ENCODE measurements around the gene DVL2. TPM values are rescaled to one million over a fixed set of nuclear protein-coding genes. Genes with fewer than 3 reads are reported as not detected.

DVL2 gene
- total RNA-seq, 1 experiment from 2014 or later = 82.9 TPM

DNA sequence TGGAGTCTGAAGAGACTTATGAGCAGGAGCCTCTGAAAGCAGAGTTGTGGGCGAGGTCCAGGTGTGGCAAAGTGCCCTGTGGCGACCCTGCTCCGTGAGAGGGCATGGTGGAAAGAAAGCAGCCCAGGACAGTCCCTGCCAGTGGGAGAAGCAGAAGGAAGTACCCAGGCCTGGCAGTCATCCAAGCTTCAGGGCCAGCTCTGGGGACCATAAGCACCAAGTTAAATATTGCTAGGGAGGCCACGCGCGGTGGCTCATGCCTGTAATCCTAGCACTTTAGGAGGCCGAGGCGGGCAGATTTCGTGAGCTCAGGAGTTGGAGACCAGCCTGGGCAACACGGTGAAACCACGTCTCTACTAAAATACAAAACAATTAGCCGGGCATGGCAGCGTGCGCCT lies 50.2 kb downstream of the DVL2 start:
- H2BK12ac ChIP-seq (ENCODE audit: insufficient read length, low read depth, low read length) = no peak overlapping the region

More for the DNA sequence above, 50.2 kb downstream of the DVL2 start:
- Histone ChIP-seq H4K5ac (ENCODE audit: insufficient read length, low read depth, low read length) (no peak overlapping the region), H2AFZ (ENCODE audit: low read length) (no peak overlapping the region), H2AK5ac (ENCODE audit: insufficient read length, low read length) (no peak overlapping the region), H4K91ac (ENCODE audit: insufficient read length, low read depth, low read length) (no peak overlapping the region), H2BK5ac (ENCODE audit: insufficient read length, low read length) (no peak overlapping the region), H3K14ac (ENCODE audit: insufficient read depth, low read length) (no peak overlapping the region), H3K4me2 (ENCODE audit: insufficient read depth, insufficient read length, low read length) (no peak overlapping the region), H4K20me1 (ENCODE audit: control insufficient read depth, insufficient read depth, insufficient read length) (no peaks in the 10 kb centered on the region), H3K27ac (ENCODE audit: insufficient read length, low read depth, low read length) (no peak overlapping the region), H3K23me2 (ENCODE audit: insufficient read length, low read depth, low read length, poor library complexity, severe bottlenecking) (no peaks in the 10 kb centered on the region), H3K79me2 (ENCODE audit: insufficient read depth, low read length) (no peaks in the 10 kb centered on the region), H3K23ac (ENCODE audit: insufficient read length, low read depth, low read length) (no peak overlapping the region), H3K9ac (ENCODE audit: extremely low read depth, insufficient read length, low read length) (no peak overlapping the region), H2BK120ac (ENCODE audit: low read depth, low read length, poor library complexity, severe bottlenecking) (no peak overlapping the region), H3K18ac (ENCODE audit: insufficient read length, low read depth, low read length) (no peak overlapping the region), H2BK15ac (ENCODE audit: low read depth, low read length) (no peak overlapping the region), H3T11ph (ENCODE audit: low read length) (no peak overlapping the region), H4K8ac (replicated peaks; ENCODE audit: insufficient read length, low read depth, low read length) (no peak overlapping the region), H3K4ac (ENCODE audit: low read depth, low read length) (no peak overlapping the region), H2BK20ac (ENCODE audit: low read depth, low read length, poor library complexity, severe bottlenecking) (no peak overlapping the region), H3K4me1 (ENCODE audit: insufficient read depth, low read length) (no peaks in the 10 kb centered on the region), H3K56ac (ENCODE audit: insufficient read length, low read depth, low read length) (no peak overlapping the region), H3K79me1 (ENCODE audit: insufficient read depth, low read depth, low read length, poor library complexity, severe bottlenecking) (no peaks in the 10 kb centered on the region), H3K27me3 (ENCODE audit: insufficient read depth, low read length) (no peaks in the 10 kb centered on the region), H3K9me3 (ENCODE audit: control insufficient read depth, low read depth, low read length) (no peaks in the 10 kb centered on the region)
- Mint-ChIP-seq H3K9me3 (no peaks in the 10 kb centered on the region), H3K4me1 (0 out of 4 replicates have a peak, but pooled peaks cover 0 to 4% of the 10 kb centered on the region in 2 experiments), H3K27me3 (ENCODE audit: low read depth) (peaks cover 10% of the 10 kb centered on the region), H3K36me3 (ENCODE audit: insufficient read depth in 1 of 3, low read depth in 3 of 3) (peaks cover 0 to 5% (median 3%) of the 10 kb centered on the region in 3 experiments; a peak in 2 of 7 replicates), H3K4me3 (no peak overlapping the region), H3K27ac (no peak overlapping the region; a peak in 2 of 7 replicates)
- no CpG with 5 or more reads among the region's 14 CpGs for WGBS (ENCODE audit: extremely low coverage, insufficient read length, low lambda C conversion rate)
- DNase-seq = no peak
- TF ChIP-seq, protein P1, sequence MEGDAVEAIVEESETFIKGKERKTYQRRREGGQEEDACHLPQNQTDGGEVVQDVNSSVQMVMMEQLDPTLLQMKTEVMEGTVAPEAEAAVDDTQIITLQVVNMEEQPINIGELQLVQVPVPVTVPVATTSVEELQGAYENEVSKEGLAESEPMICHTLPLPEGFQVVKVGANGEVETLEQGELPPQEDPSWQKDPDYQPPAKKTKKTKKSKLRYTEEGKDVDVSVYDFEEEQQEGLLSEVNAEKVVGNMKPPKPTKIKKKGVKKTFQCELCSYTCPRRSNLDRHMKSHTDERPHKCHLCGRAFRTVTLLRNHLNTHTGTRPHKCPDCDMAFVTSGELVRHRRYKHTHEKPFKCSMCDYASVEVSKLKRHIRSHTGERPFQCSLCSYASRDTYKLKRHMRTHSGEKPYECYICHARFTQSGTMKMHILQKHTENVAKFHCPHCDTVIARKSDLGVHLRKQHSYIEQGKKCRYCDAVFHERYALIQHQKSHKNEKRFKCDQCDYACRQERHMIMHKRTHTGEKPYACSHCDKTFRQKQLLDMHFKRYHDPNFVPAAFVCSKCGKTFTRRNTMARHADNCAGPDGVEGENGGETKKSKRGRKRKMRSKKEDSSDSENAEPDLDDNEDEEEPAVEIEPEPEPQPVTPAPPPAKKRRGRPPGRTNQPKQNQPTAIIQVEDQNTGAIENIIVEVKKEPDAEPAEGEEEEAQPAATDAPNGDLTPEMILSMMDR (conservative IDR thresholded peaks at IDR 0.05) = no peak

Data from H9 (cell line).